HG02678 (cell line): Measurements from ENCODE around the gene MYEOV.
A peak's percentile ranks its signal among the peaks of the same experiment; 100 is the strongest.

ENCODE experiments used
- ATAC-seq: cut with Tn5 transposase; IDR thresholded peaks from one replicate; pipeline ENCODE4 v1.9.1; 2021; ENCODE audit warnings: mild to moderate bottlenecking, moderate library complexity; ENCODE audit not compliant: unreplicated experiment

MYEOV gene

GRCh38 chr11:69314555-69314954 is 20.6 kb downstream of the MYEOV start:
- no peak for ATAC-seq

DNA sequence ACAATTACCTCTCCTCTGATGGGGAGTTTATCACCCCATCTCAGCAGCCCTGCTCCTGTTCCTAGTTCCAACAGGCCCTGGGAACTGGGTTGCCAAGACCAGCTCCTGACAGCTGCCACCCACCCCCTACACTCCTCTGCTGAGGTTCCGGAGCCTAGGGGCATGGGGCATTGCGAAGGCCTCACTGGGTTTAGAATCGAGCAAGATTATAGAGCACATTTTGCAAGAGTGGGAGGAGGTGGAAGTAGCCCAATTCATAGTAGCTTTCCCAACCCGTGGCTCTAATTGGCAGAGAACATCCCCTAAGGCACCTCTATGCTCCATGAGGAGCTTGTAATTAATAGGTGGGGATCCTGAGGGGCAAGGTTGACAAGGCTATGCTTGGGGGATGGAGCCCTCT is 23.0 kb downstream of the MYEOV start:
- ATAC-seq, result no peak

- no peak for ATAC-seq
Measured at GRCh38 chr11:69317401-69318092, 23.6 kb downstream of the MYEOV start.

DNA sequence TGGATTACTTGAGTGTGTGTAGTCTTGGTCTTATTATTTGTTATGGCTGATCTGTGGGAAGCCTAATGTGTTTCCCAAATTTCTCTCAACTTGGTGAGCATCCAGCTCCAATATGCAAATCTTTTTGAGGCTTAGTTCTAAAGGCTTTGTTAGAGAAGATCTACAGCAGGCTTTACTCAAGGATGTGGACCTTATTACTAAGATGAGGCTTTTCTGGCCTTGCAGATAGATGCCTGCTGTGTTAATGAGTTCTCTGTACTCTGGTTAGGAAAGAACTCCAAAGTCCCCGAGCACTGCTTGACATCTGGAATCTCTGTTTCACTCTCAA is 24.1 kb downstream of the MYEOV start:
- no peak for ATAC-seq

DNA sequence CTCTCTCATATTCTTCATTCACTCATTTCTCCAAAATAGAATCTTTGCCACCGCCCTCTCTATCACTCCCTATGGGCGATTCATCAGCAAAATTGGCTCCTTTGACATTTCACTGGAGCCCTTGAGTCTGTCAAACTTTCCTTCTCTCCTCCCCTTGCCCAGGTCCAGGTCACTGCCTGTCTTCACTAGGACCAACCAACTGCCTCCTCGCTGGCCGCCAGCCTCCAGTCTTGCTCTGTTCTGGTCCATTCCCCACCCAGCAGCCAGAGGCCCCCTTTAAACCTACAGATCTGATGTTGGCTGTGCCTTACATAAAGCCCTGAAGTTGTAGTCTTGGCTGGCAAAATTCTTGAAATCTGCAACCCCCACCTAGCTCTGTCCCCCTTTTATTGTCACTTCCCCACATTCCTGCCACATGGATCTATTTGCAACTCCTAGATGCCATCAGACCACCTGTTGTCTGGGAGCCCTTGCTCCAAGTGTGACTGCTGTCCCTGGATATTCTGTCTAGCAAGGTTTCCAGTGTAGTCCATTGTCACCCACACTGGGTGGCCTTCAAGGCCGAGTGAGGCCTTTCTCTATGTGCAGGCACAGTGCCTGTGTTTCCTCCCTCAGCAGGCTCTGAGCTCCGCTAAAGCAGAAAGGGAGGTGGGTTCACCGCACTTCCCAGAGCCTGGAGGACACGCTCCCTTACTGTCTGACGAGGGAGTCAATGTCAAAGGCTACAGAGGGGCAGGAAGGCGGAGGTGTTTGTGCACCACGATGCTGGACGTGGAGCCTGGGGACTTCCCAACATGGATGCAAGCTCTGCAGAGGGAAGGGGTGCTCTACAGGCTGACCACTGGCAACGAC is 25.5 kb downstream of the MYEOV start:
- no peak for ATAC-seq

GRCh38 chr11:69320326-69320725 is 26.4 kb downstream of the MYEOV start:
- ATAC-seq, result no peak

DNA sequence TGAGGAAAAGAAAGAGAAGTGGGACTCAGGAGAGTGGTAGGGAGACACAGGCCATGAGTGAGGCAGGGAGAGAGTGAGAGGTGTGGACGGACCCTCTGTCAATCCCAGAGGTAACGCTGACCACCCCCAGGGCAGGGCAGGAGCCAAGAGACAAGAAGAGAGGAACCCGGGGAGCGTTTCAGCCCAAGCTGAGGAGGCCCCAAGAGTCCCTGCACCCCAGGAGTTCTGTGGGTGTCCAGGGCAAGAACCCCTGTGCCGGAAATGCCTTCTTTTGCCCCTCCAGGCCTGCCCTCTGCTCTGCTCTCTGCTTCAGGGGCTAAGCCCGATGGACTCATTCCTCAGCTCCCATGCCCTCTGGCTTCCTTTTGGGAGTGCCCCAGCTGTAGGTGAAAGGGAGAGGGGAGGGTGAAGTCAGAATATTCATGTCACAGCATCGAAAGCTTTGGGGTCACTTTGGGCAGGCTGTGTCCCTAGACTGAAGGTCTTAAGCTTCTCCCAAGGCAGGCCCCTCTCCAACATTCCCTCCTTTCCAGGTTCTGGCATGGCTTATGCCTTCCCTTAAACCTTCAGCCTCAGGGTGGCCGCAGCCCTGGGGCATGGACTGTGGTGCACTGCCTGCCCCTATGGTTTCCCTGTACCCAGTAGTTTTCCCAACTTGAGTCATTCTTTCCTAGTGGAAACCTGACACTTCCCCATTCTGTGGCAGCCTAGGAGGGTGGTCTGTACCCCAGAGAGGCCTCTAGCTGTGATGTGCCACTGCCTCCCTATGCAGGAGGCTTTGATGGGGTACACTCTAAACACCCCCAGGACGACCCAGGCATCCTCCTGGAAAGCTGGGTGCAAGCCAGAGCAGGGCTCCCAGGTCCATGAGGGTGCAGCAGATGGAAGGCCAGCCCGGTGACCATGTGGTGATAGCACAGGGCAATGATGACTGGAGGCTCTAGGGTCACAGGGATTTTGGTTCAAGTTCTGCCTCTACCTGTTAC is 27.1 kb downstream of the MYEOV start:
- ATAC-seq, result no peak

DNA sequence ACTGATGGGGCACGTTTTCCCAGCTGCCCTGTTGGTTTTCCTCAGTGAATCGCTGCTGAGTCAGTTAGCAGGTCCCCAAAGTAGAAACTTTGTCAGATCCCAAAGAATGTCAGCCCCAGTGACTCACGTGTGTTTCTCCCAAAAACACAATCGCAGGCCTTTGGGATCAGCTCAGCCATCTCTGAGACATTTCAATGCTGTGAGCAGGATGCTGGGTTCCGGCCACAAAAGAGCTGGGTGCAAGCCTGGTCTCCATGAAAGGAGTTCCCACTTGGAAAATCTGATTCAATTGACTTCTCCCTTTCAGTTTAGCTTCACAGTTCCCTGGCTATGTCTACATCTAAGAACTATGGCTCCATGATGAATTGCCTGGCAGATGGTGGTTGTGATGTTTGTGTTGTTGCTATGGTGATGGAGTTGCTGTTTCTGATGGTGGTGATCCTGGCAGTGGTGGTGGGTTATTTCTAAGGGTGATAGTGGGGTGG is 28.0 kb downstream of the MYEOV start:
- no peak for ATAC-seq

GRCh38 chr11:69325446-69325845 is 31.5 kb downstream of the MYEOV start:
- no peak for ATAC-seq

GRCh38 chr11:69326622-69327219 is 32.8 kb downstream of the MYEOV start:
- ATAC-seq, result no peak

DNA sequence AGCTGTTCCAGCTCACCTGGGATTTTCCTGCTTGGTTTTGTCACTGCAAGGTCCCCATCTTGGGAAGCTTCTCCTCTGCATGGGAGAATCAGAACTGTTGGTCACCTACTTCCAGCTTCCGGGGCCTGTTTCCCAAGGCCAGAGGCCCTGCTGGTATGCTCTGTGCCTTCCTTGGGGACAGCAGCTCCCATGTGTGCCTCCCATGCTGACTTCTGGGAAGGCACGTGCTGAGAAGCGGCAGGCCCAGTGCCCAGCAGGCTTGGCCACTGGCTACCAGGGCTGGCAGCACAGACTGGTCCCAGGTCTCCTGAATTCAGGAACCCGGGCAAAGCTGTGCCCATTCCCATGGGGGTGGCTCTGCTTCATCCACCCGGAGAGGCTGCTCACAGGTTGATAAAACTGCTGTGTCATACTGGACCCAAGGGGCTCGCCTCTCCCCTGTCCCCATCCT is 33.8 kb downstream of the MYEOV start:
- no peak for ATAC-seq

DNA sequence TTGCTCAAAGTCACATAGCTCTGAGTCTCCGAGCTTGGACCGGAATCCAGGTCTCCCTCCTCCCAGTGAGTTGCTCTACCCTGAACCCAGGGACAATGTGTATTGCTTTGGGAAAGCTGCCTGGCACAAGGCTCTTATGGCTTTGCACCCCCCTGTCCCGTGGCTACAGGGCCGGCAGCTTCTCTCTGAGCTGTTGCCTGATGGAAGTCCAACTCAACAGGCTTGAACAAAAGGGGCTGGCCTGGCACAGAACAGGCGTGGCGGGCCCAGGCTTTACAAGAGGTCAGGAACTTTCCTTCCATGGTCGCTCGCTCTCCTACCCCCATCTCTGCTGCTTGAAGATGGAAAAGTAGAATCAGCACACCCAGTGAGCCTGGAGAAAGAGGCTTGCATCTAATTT is 34.3 kb downstream of the MYEOV start:
- no peak for ATAC-seq

DNA sequence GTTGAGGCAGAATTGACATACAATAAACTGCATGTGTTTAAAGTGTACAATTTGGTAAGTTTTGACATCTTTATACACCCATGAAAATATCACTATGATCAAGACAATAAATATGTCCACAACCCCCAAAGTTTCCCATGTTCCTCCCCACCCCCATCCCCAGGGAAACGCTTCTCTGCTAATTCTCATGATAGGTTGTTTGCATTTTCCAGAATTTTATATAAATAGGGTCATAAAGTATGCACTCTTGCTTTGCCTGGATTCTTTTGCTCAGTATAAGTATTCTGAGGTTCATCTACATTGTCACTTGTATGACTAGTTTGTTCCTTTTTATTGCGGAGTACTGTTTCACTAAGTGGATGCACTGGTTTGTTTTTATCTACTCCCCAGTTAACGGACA is 35.6 kb downstream of the MYEOV start:
- no peak for ATAC-seq

DNA sequence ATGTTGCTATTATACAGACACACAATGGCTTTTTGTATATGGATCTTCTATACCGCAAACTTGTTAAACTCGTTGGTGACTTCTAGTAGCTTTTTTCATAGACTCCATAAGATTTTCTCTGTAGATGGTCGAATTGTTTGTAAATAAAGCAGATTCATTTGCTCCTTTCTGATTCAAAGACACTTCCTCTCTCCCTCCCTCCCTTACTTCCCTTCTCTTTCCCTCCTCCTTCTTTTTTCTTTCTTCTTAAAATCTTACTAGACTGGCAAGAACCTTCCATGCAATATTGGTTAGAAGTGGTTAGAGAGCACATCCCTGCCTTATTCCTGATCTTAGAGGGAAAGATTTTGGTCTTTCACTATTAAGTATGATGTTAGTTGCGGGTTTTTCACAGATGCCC is 36.4 kb downstream of the MYEOV start:
- no peak for ATAC-seq

DNA sequence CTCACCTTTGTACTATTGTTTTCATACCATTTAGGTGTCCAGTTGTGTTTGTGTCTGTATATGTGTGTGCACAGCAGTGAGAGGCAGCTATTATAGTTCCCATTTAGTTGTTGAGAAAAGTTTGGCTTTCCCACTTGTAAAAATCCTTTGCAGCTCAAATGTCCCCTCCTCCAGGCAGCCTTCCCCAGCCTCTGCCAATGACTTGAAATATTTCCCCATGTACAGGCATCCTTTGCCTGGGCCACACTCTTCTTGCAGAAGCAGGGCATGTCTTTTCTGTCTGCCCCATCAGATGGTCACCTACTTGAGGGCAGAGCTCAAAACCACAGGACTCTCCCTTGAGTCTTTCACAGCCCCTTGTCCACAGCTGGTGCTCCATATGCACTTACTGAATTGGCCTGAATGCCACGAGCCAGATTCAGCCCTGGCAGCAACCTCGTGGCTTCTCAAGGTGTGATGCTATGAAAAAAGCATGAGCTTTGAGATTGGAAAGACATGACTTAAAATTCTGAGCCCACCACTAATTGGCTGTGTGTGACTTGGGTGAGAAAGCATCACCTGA is 39.3 kb downstream of the MYEOV start:
- no peak for ATAC-seq

DNA sequence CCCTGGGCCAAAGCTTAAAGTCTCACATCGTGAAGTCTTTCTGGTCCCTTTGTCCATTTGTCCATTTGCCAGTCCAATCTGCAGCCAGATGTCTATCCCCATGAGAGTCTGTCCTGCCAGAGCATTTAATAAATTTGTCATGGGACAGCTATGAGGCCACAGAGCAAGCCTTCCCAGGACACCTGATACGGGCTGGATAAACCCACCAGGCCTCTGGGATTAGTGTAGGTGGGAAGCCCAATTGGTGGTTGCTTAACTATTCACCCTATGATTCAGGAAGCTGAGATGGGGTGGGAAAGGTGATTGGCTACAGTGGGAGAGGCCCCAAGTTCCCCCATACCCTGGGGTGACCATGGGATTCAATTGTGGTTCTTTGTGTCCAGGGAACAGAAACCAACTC is 39.9 kb downstream of the MYEOV start:
- no peak for ATAC-seq

DNA sequence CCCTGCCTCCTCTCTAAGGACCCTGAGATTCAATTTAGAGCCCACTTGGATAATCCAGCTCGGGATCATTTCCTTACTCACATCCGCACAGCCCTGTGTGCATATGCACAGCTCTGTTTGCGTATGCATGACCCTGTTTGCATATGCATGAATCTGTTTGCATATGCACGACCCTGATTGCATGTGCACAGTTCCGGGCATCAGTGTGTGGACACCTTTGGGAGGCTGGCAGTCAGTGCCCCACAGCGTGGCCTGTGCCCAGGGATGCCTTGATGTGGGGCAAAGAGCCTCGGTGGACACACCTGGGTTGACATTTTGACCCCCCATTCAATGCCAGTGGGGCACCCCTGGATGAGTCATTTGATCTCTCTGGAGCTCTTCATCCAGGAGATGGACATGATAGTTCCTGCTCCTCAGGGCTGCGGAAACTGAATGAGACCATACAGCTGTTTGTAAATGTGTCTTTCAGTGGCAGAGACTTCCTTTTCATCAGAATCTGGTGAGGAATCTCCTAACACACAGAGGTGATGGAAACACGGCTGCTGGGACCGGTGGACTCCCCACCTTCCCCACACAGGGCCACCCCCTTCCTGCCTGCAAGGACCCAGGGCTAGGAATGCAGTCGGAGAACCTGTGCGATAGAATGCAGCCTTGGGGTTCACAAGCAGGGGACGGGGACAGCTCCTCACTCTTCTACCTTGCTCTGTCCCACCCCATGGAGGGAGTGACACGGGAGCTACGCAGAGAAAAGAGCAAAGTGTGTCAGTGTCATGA is 41.2 kb downstream of the MYEOV start:
- no peak for ATAC-seq

DNA sequence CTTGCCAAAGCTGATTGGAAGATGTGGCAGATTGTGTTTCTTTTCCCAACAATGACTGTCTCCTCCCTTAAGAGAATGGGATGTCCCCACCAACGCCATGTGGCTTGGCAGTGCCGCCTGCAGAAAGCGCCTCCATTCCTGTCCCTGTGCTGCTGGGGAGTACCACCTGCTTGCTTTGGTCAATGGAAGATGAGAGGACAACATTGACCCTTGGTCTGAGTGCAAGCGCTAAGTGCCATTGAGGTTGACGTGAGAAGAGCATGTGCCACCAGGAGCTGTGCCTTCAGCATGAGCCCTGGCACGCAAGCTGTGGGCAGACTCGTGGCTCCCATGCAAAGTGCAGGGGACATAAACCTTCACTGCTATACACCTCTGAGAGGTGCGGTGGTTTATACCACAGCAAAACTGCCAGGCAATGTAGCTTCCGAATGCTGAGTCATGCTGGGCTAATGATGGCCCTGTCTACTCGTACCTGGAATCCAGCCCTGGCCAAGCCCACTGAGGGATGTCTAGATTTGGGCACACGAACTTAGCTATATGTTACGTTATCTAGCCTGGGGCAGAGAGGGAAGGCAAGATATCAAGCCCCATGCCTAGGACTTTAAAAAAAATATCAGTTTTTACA is 41.9 kb downstream of the MYEOV start:
- no peak for ATAC-seq

- ATAC-seq, result peak; percentile 71
Measured at GRCh38 chr11:69337211-69337721, 43.3 kb downstream of the MYEOV start.
